Spleen (tissue), 11 donors: ENCODE results near the gene STRADB. TPM values are rescaled to one million over a fixed set of nuclear protein-coding genes. Genes with fewer than 3 reads are reported as not detected.
A peak's percentile ranks its signal among the peaks of the same experiment; 100 is the strongest.

Experiments
- DNase-seq: peaks from one replicate; pipeline ENCODE4 v3.0.0-alpha.2; 2020
- H3K27ac ChIP-seq, 8 donors: fragments of 200-600 bp; sonication (generic) in 7 of 8; 1 replicate in 4 of 8; 2 replicates in 4 of 8; pipeline versions ENCODE4 v1.5.0 to v1.8.0; 2016 to 2021; ENCODE audit warnings: inconsistent platforms in 4 of 8, mild to moderate bottlenecking in 4 of 8, moderate library complexity in 1 of 8
- H3K27me3 ChIP-seq, 7 donors: fragments of 200-600 bp; sonication (generic) in 6 of 7; replicated peaks in 1 of 7; 1 replicate in 4 of 7; 2 replicates in 3 of 7; pipeline versions ENCODE4 v1.5.0 to v1.8.0; 2016 to 2021; ENCODE audit warnings: inconsistent platforms in 3 of 7, mild to moderate bottlenecking in 1 of 7
- H3K36me3 ChIP-seq, 6 donors: fragments of 200-600 bp; sonication (generic) in 5 of 6; 1 replicate in 4 of 6; 2 replicates in 2 of 6; pipeline versions ENCODE4 v1.5.0 to v1.8.0; 2016 to 2021; ENCODE audit warnings: inconsistent platforms in 2 of 6
- H3K4me1 ChIP-seq, 6 donors: fragments of 200-600 bp; sonication (generic) in 5 of 6; 1 replicate in 3 of 6; 2 replicates in 3 of 6; pipeline versions ENCODE4 v1.5.0 to v1.8.0; 2016 to 2021; ENCODE audit warnings: inconsistent platforms in 3 of 6
- H3K4me3 ChIP-seq, 8 donors: fragments of 200-600 bp; sonication (generic) in 7 of 8; 1 replicate in 4 of 8; 2 replicates in 4 of 8; pipeline versions ENCODE4 v1.5.0 to v1.8.0; 2016 to 2021; ENCODE audit warnings: inconsistent platforms in 4 of 8, mild to moderate bottlenecking in 4 of 8, moderate library complexity in 2 of 8
- H3K9me3 ChIP-seq, 8 donors: fragments of 200-600 bp; sonication (generic) in 7 of 8; 1 replicate in 4 of 8; 2 replicates in 4 of 8; pipeline versions ENCODE4 v1.5.0 to v1.8.0; 2016 to 2021; ENCODE audit warnings: inconsistent platforms in 4 of 8
- CTCF ChIP-seq, 11 experiments: fragments of 200-600 bp in 7 of 11; fragments of 450-650 bp in 4 of 11; sonication (generic) in 4 of 11; IDR thresholded peaks in 8 of 11; conservative IDR thresholded peaks in 3 of 11; 1 replicate in 7 of 11; 2 replicates in 4 of 11; pipeline versions ENCODE4 v1.4.0 to v1.8.0; 2016 to 2021; ENCODE audit warnings: antibody characterized with exemption in 11 of 11, inconsistent platforms in 4 of 11, mild to moderate bottlenecking in 1 of 11
- POLR2A ChIP-seq, 3 donors: fragments of 450-650 bp; IDR thresholded peaks; one replicate each; pipeline ENCODE4 v1.5.1; 2017; ENCODE audit warnings: antibody characterized with exemption in 3 of 3, mild to moderate bottlenecking in 1 of 3
- POLR2AphosphoS5 ChIP-seq, 3 donors: sonication (generic); formaldehyde crosslinking; IDR thresholded peaks; one replicate each; pipeline ENCODE4 v1.5.1; 2017; ENCODE audit warnings: antibody characterized with exemption in 3 of 3
- WGBS, 5 donors: extraction: QIAGEN DNeasy Blood & Tissue Kit in 3 of 5; methylation state at CpG; one replicate each; pipeline versions ENCODE4 v1.1.5 to v1.1.7; 2013 to 2018; 5-methylcytosine and 5-hydroxymethylcytosine counted together
- intact Hi-C: fragments of 100-400 bp; cut with DNase I; formaldehyde crosslinking; loops from one replicate; pipeline ENCODE4 v1.15.0; 2023; ENCODE audit warnings: low total_unique reads
- polyA plus RNA-seq, 3 donors: library from polyadenylated mRNA; stranded (reverse); fragments of 200-250 nt; gene quantifications; one replicate each; pipeline ENCODE4 v1.2.1, GENCODE V29; 2013
- total RNA-seq, 7 donors: library from RNA; depleted of rRNA in 3 of 7; stranded (reverse); fragments of >200 nt in 3 of 7; fragmentation: NEBNext Ultra II Directional in 4 of 7; extraction: Animal tissue kit (Norgen Biotek cat#: 25700) in 4 of 7; gene quantifications; one replicate each; pipeline versions ENCODE4 v1.1.0 to v1.2.1, GENCODE V29; 2016 to 2021
- donor health status: healthy with polysubstance abuse.
- donor health status: DM: no; HTN: no; CAD: no; lungs with moderate emphysema.
- donor health status: DM: no; HTN: no; CAD: no.
- donor health status: Bipolar disorder and iron deficiency.
- donor health status: healthy.
- donor health status: DM: no; HTN: no; CAD: no.
- donor health status: DM: yes; HTN: yes; CAD: no.

STRADB gene
- total and polyA plus RNA-seq, 10 donors = 13.4 to 45.3 (median 20.3) TPM

GRCh38 chr2:201441409-201441808, 10.1 kb upstream of the STRADB start:
- Histone ChIP-seq H3K27ac (peak overlapping the region in 2 of 8 donors; percentile 21 to 37), H3K36me3 (no peaks in the 10 kb centered on the region), H3K9me3 (no peaks in the 10 kb centered on the region), H3K27me3 (no peaks in the 10 kb centered on the region), H3K4me1 (peaks cover 6 to 55% (median 22%) of the 10 kb centered on the region in 6 donors), H3K4me3 (no peak overlapping the region)
- TF ChIP-seq CTCF (IDR thresholded peaks at IDR 0.05 in 8 of 11, conservative IDR thresholded peaks at IDR 0.05 in 3 of 11) (no peak), POLR2A (IDR thresholded peaks at IDR 0.05) (no peak), POLR2AphosphoS5 (IDR thresholded peaks at IDR 0.05) (no peak)
- 49 to 88% (median 79%) methylated on average over 7 of the region's 7 CpGs for WGBS, 5 donors
- DNase-seq = no peak
- intact Hi-C loops = no loop called here

GRCh38 chr2:201444746-201445465, 6.6 kb upstream of the STRADB start:
- H3K4me3 ChIP-seq = no peak overlapping the region
- no peaks in the 10 kb centered on the region for H3K36me3 ChIP-seq
- DNase-seq = no peak
- H3K27ac ChIP-seq = no peak overlapping the region
- WGBS, 5 donors = 71 to 80% (median 76%) methylated on average over 3 of the region's 3 CpGs
- intact Hi-C loops = no loop called here
- H3K9me3 ChIP-seq = no peaks in the 10 kb centered on the region
- H3K4me1 ChIP-seq = peaks cover 18 to 90% (median 48%) of the 10 kb centered on the region in 6 donors
- TF ChIP-seq POLR2A (IDR thresholded peaks at IDR 0.05) = no peak
- TF ChIP-seq CTCF (IDR thresholded peaks at IDR 0.05 in 8 of 11, conservative IDR thresholded peaks at IDR 0.05 in 3 of 11) = no peak
- TF ChIP-seq POLR2AphosphoS5 (IDR thresholded peaks at IDR 0.05) = no peak
- no peaks in the 10 kb centered on the region for H3K27me3 ChIP-seq

- peaks cover 26 to 82% (median 49%) of the 10 kb centered on the region in 6 donors for H3K4me1 ChIP-seq
- H3K27ac ChIP-seq = no peak overlapping the region
- DNase-seq = no peak
- no peaks in the 10 kb centered on the region for H3K9me3 ChIP-seq
- H3K27me3 ChIP-seq = no peaks in the 10 kb centered on the region
- TF ChIP-seq CTCF (IDR thresholded peaks at IDR 0.05 in 8 of 11, conservative IDR thresholded peaks at IDR 0.05 in 3 of 11) = no peak
- TF ChIP-seq POLR2A (IDR thresholded peaks at IDR 0.05) = no peak
- TF ChIP-seq POLR2AphosphoS5 (IDR thresholded peaks at IDR 0.05) = no peak
- no peaks in the 10 kb centered on the region for H3K36me3 ChIP-seq
- no peak overlapping the region for H3K4me3 ChIP-seq
- 76 to 97% (median 94%) methylated on average over 1 of the region's 1 CpG for WGBS, 5 donors
- intact Hi-C loops = no loop called here
Measured at GRCh38 chr2:201447086-201447485, 4.5 kb upstream of the STRADB start.

- Histone ChIP-seq H3K27ac (no peak overlapping the region), H3K4me1 (peaks cover 26 to 85% (median 56%) of the 10 kb centered on the region in 6 donors), H3K4me3 (no peak overlapping the region), H3K27me3 (no peaks in the 10 kb centered on the region), H3K36me3 (no peaks in the 10 kb centered on the region), H3K9me3 (no peaks in the 10 kb centered on the region)
- DNase-seq = no peak
- intact Hi-C loops = no loop called here
- WGBS, 5 donors = 71 to 88% (median 71%) methylated on average over 1 of the region's 1 CpG
- TF ChIP-seq CTCF (IDR thresholded peaks at IDR 0.05 in 8 of 11, conservative IDR thresholded peaks at IDR 0.05 in 3 of 11) = no peak
- no peak for TF ChIP-seq POLR2A (IDR thresholded peaks at IDR 0.05)
- no peak for TF ChIP-seq POLR2AphosphoS5 (IDR thresholded peaks at IDR 0.05)
Measured at GRCh38 chr2:201448061-201448460, 3.5 kb upstream of the STRADB start.
